ENCODE measurements around the gene F8. TPM values are rescaled to one million over a fixed set of nuclear protein-coding genes. Genes with fewer than 3 reads are reported as not detected.

F8 gene
- total and polyA plus RNA-seq, 9 of the 15 experiments (the other 6 are each of a cell fraction or from before 2014, with no cell fraction given): 0.41 to 3.8 (median 0.91) TPM

GRCh38 chrX:154991476-154991875 lies 31.0 kb downstream of the F8 start (continued):
- TF ChIP-seq RBM17 (IDR thresholded peaks at IDR 0.05; ENCODE audit: borderline replicate concordance, low read depth, low read length) (no peak), TRIM28 (IDR thresholded peaks at IDR 0.05) (no peak), PRPF4 (IDR thresholded peaks at IDR 0.05; ENCODE audit: insufficient read depth, low read depth, low read length, poor library complexity, severe bottlenecking) (no peak), TEAD1 (CRISPR knock-in tag; IDR thresholded peaks at IDR 0.05) (no peak), ADNP (tag; IDR thresholded peaks at IDR 0.05) (no peak)

DNA sequence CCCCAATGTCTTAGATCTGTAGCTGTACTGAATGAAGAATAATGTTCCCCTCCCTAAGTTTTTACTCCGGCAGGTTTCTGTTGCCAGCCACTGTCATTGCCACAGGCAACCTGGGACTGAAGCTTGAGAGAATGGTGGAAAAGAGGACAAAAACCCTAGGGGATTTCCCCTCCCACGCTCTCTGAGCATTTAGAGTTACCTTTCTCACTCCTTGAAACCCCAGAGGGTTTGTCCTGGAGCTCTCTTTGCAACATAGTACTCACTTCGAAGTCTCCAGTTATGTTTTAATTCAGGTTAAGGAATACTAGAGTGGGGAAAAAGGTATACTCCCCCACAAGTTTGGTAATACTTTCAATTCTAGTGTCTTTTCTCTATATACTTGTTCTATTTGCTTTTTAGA lies 31.5 kb downstream of the F8 start:
- no peak for ATAC-seq
- H3K27ac ChIP-seq (ENCODE audit: extremely low read depth, low read depth, low read length): no peak overlapping the region
- POLR2A ChIA-PET: interaction anchor here (0.6 kb wide), 1 partner anchor 39 kb away, joined by 5 read pairs; no protein-coding TSS in a partner anchor

More for the DNA sequence above, 31.5 kb downstream of the F8 start:
- WGBS (ENCODE audit: insufficient coverage, low coverage, missing lambda C conversion rate): 29% methylated on average over 3 of the region's 3 CpGs
- TF ChIP-seq, protein P1, sequence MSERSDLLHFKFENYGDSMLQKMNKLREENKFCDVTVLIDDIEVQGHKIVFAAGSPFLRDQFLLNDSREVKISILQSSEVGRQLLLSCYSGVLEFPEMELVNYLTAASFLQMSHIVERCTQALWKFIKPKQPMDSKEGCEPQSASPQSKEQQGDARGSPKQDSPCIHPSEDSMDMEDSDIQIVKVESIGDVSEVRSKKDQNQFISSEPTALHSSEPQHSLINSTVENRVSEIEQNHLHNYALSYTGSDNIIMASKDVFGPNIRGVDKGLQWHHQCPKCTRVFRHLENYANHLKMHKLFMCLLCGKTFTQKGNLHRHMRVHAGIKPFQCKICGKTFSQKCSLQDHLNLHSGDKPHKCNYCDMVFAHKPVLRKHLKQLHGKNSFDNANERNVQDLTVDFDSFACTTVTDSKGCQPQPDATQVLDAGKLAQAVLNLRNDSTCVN (CRISPR knock-in tag; IDR thresholded peaks at IDR 0.05): no peak
- TF ChIP-seq BMI1 (IDR thresholded peaks at IDR 0.05; ENCODE audit: low read length) (no peak), DNMT1 (IDR thresholded peaks at IDR 0.05) (no peak), CHD4 (IDR thresholded peaks at IDR 0.05; ENCODE audit: insufficient read depth, insufficient replicate concordance, low read depth, low read length, poor library complexity, severe bottlenecking) (no peak), CC2D1A (IDR thresholded peaks at IDR 0.05) (no peak), HMG20B (CRISPR knock-in tag; IDR thresholded peaks at IDR 0.05) (no peak), ZNF57 (CRISPR knock-in tag; IDR thresholded peaks at IDR 0.05) (no peak), ETS2 (tag; IDR thresholded peaks at IDR 0.05; ENCODE audit: borderline replicate concordance, poor library complexity, severe bottlenecking) (no peak), TSC22D4 (tag; IDR thresholded peaks at IDR 0.05) (no peak), MCM2 (IDR thresholded peaks at IDR 0.05; ENCODE audit: low read depth) (no peak)
- TF ChIP-seq, protein P2, sequence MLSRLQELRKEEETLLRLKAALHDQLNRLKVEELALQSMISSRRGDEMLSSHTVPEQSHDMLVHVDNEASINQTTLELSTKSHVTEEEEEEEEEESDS (CRISPR knock-in tag; IDR thresholded peaks at IDR 0.05): no peak
- TF ChIP-seq, protein P3, sequence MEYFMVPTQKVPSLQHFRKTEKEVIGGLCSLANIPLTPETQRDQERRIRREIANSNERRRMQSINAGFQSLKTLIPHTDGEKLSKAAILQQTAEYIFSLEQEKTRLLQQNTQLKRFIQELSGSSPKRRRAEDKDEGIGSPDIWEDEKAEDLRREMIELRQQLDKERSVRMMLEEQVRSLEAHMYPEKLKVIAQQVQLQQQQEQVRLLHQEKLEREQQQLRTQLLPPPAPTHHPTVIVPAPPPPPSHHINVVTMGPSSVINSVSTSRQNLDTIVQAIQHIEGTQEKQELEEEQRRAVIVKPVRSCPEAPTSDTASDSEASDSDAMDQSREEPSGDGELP (CRISPR knock-in tag; IDR thresholded peaks at IDR 0.05; ENCODE audit: borderline replicate concordance): no peak
- no peak overlapping the region for H3K4me2 ChIP-seq (ENCODE audit: insufficient read depth, low read length)
- H2AFZ ChIP-seq (ENCODE audit: low read depth, low read length): no peak overlapping the region
- DNase-seq (ENCODE audit: extremely low read depth in 1 of 4, low spot score in 3 of 4) (no peak), FAIRE-seq (no peak)
- no peak overlapping the region for H3K4me3 ChIP-seq
- no peaks in the 10 kb centered on the region for H3K9me3 ChIP-seq (replicated peaks; ENCODE audit: control insufficient read depth, insufficient read depth, low read depth, low read length)
- BruUV-seq (replicated peaks): no TSS peak
- CTCF ChIA-PET (ENCODE audit: low intra/inter-chr PET ratio): no interaction called here
- no peaks in the 10 kb centered on the region for H3K27me3 ChIP-seq (ENCODE audit: control insufficient read depth in 2 of 2, insufficient read depth in 2 of 2, low read length in 2 of 2)
- H4K20me1 ChIP-seq (replicated peaks; ENCODE audit: control insufficient read depth, insufficient read depth, low read length): no peaks in the 10 kb centered on the region; the same call in 1 of the 2 replicates
- H3K36me3 ChIP-seq (ENCODE audit: control insufficient read depth, insufficient read depth, low read length): no peaks in the 10 kb centered on the region
- H3K9me1 ChIP-seq (ENCODE audit: control insufficient read depth, insufficient read depth, low read length): no peaks in the 10 kb centered on the region
- no peak overlapping the region for H3K9ac ChIP-seq (ENCODE audit: insufficient read depth in 1 of 2, low read depth in 2 of 2, low read length in 2 of 2)
- intact Hi-C loops (cut with micrococcal nuclease) (no loop called here), in situ Hi-C loops (cut with MboI) (no loop called here)
- no peaks in the 10 kb centered on the region for H3K79me2 ChIP-seq (ENCODE audit: control insufficient read depth, insufficient read depth, low read length)
- 0 out of 5 replicates have a peak, but pooled peaks cover 0 to 3% of the 10 kb centered on the region in 2 experiments for H3K4me1 ChIP-seq (replicated peaks in 1 of 2; ENCODE audit: control insufficient read depth in 2 of 2, insufficient read depth in 2 of 2, low read length in 2 of 2)

All from K562 (cell line).